K562 (cell line): ENCODE data around the gene SOHLH1. TPM values are rescaled to one million over a fixed set of nuclear protein-coding genes. Genes with fewer than 3 reads are reported as not detected.

Source experiments
- ATAC-seq: fragments of 200-7000 bp; cut with Tn5 transposase; 3 replicates; pipeline ENCODE4 v1.9.1; 2020; ENCODE audit warnings: moderate library complexity
- BruUV-seq: library from RNA; stranded (reverse); fragments of 400-500 nt; replicated peaks from 2 replicates; lab custom pipeline; 2021; lab: Mats Ljungman, UMichigan
- CTCF ChIA-PET: fragments of 300-600 bp; formaldehyde crosslinking; extraction: SDS; loops from one replicate; lab custom pipeline; 2021; ENCODE audit warnings: low intra/inter-chr PET ratio; lab: Yijun Ruan, JAX
- POLR2A ChIA-PET: fragments of 300-600, 350-650 bp; sonication (Branson Sonifier 250); formaldehyde crosslinking; extraction: SDS; loops from one replicate; lab custom pipeline; 2021; ENCODE audit warnings: antibody characterized with exemption, inconsistent platforms; lab: Yijun Ruan, JAX
- DNase-seq, 4 experiments: peaks; one replicate each; pipeline versions ENCODE4 v3.0.0 to v3.0.0-alpha.2; 2011 to 2018; ENCODE audit warnings: low spot score in 3 of 4, mixed read lengths in 3 of 4; ENCODE audit errors: extremely low read depth in 1 of 4
- FAIRE-seq: peaks from 2 replicates; lab custom pipeline; 2011; peaks lifted over from hg19 to GRCh38; lab: Jason Lieb, UNC
- H2AFZ ChIP-seq: 2 replicates; pipeline ENCODE4 v1.6.0; 2011; ENCODE audit warnings: low read depth, low read length, control low read depth, inconsistent platforms
- H3K27ac ChIP-seq: fragments of 200-600 bp; 3 replicates; pipeline ENCODE4 v1.8.0; 2011; ENCODE audit warnings: low read depth, mild to moderate bottlenecking, control low read depth, inconsistent platforms, low read length, moderate library complexity, mixed read lengths; ENCODE audit errors: extremely low read depth
- H3K27me3 ChIP-seq, 2 experiments: fragments of 300-600 bp in 1 of 2; 2 replicates in 1 of 2; 3 replicates in 1 of 2; pipeline versions ENCODE4 v1.6.0 to v1.8.0; 2011; ENCODE audit warnings: inconsistent platforms in 2 of 2, low read length in 2 of 2, mild to moderate bottlenecking in 1 of 2, mixed read lengths in 1 of 2, moderate library complexity in 1 of 2; ENCODE audit not compliant: control insufficient read depth in 2 of 2, insufficient read depth in 2 of 2
- H3K36me3 ChIP-seq: fragments of 300-600 bp; 3 replicates; pipeline ENCODE4 v1.8.0; 2011; ENCODE audit warnings: mild to moderate bottlenecking, low read length, inconsistent platforms; ENCODE audit not compliant: control insufficient read depth, insufficient read depth
- H3K4me1 ChIP-seq, 2 experiments: fragments of 200-600 bp in 1 of 2; replicated peaks in 1 of 2; 2 replicates in 1 of 2; 3 replicates in 1 of 2; pipeline versions ENCODE4 v1.5.1 to v1.8.0; 2011; ENCODE audit warnings: inconsistent platforms in 2 of 2, low read length in 2 of 2, mild to moderate bottlenecking in 1 of 2, mixed read lengths in 1 of 2, moderate library complexity in 1 of 2; ENCODE audit not compliant: control insufficient read depth in 2 of 2, insufficient read depth in 2 of 2
- H3K4me2 ChIP-seq: 2 replicates; pipeline ENCODE4 v1.6.1; 2011; ENCODE audit warnings: low read length, control low read depth, inconsistent platforms, mixed read lengths; ENCODE audit not compliant: insufficient read depth
- H3K4me3 ChIP-seq: fragments of 200-600 bp; sonication (generic), shearing (Covaris generic); 2 replicates; pipeline ENCODE4 v1.5.1; 2016; ENCODE audit warnings: control low read depth, inconsistent platforms
- H3K79me2 ChIP-seq: fragments of 200-600 bp; 3 replicates; pipeline ENCODE4 v1.8.0; 2011; ENCODE audit warnings: low read length, inconsistent platforms; ENCODE audit not compliant: control insufficient read depth, insufficient read depth
- H3K9ac ChIP-seq, 2 experiments: 2 replicates each; pipeline versions ENCODE4 v1.6.0 to v1.6.1; 2011; ENCODE audit warnings: low read depth in 2 of 2, low read length in 2 of 2, control low read depth in 1 of 2, inconsistent platforms in 1 of 2, mild to moderate bottlenecking in 1 of 2, mixed read lengths in 1 of 2; ENCODE audit not compliant: insufficient read depth in 1 of 2
- H3K9me1 ChIP-seq: one replicate; pipeline ENCODE4 v1.6.0; 2011; ENCODE audit warnings: inconsistent platforms, mild to moderate bottlenecking, low read length, moderate library complexity; ENCODE audit not compliant: control insufficient read depth, insufficient read depth
- H3K9me3 ChIP-seq: replicated peaks from 2 replicates; pipeline ENCODE4 v1.5.1; 2011; ENCODE audit warnings: low read depth, low read length, inconsistent platforms; ENCODE audit not compliant: control insufficient read depth, insufficient read depth
- H4K20me1 ChIP-seq: replicated peaks from 2 replicates; pipeline ENCODE4 v1.6.1; 2011; ENCODE audit warnings: low read length, inconsistent platforms, mixed read lengths; ENCODE audit not compliant: control insufficient read depth, insufficient read depth
- BRD9 ChIP-seq: fragments of 450-650 bp; IDR thresholded peaks from 2 replicates; pipeline ENCODE4 v1.6.1; 2018; ENCODE audit warnings: low read depth; ENCODE audit not compliant: partially characterized antibody
- DMBX1 ChIP-seq: fragments of 250-450 bp; sonication (Bioruptor Pico); IDR thresholded peaks from 2 replicates; pipeline ENCODE4 v1.8.0; 2022; ENCODE audit warnings: inconsistent platforms, mild to moderate bottlenecking, moderate library complexity, borderline replicate concordance
- EP400 ChIP-seq: fragments of 450-650 bp; IDR thresholded peaks from 2 replicates; pipeline ENCODE4 v1.6.1; 2017; ENCODE audit warnings: antibody characterized with exemption, mild to moderate bottlenecking, moderate library complexity
- HIVEP1 ChIP-seq: fragments of 250-450 bp; sonication (Bioruptor Pico); IDR thresholded peaks from 2 replicates; pipeline ENCODE4 v1.4.0; 2020; ENCODE audit warnings: mild to moderate bottlenecking
- KLF10 ChIP-seq: fragments of 250-450 bp; sonication (Bioruptor Pico); IDR thresholded peaks from 2 replicates; pipeline ENCODE4 v1.6.1; 2021; ENCODE audit warnings: matching md5 sums
- L3MBTL2 ChIP-seq: fragments of 450-650 bp; IDR thresholded peaks from 2 replicates; pipeline ENCODE4 v1.6.1; 2016; ENCODE audit warnings: mild to moderate bottlenecking, moderate library complexity
- MECOM ChIP-seq: fragments of 250-450 bp; sonication (Bioruptor Pico); IDR thresholded peaks from 2 replicates; pipeline ENCODE4 v1.8.0; 2022; ENCODE audit warnings: inconsistent platforms
- NFRKB ChIP-seq: fragments of 450-650 bp; IDR thresholded peaks from 2 replicates; pipeline ENCODE4 v1.6.1; 2016; ENCODE audit warnings: low read depth
- RNF2 ChIP-seq: sonication (generic); IDR thresholded peaks from 2 replicates; pipeline ENCODE4 v1.6.1; 2016
- SREBF1 ChIP-seq: fragments of 150-350 bp; IDR thresholded peaks from 2 replicates; pipeline ENCODE4 v1.6.1; 2014; ENCODE audit warnings: antibody characterized with exemption, low read depth, low read length, borderline replicate concordance
- ZNF121 ChIP-seq: sonication (generic); formaldehyde crosslinking; conservative IDR thresholded peaks from 2 replicates; pipeline ENCODE4 v1.8.0; 2022; ENCODE audit warnings: missing genetic modification reagents
- ZSCAN29 ChIP-seq: fragments of 450-650 bp; IDR thresholded peaks from 2 replicates; pipeline ENCODE4 v1.6.1; 2017
- WGBS: fragments of 100-300 bp; shearing (Covaris generic); methylation state at CpG from one replicate; pipeline ENCODE4 v1.1.6; 2016; ENCODE audit warnings: low coverage, mixed read lengths; ENCODE audit not compliant: insufficient coverage; ENCODE audit errors: missing lambda C conversion rate; 5-methylcytosine and 5-hydroxymethylcytosine counted together
- in situ Hi-C: fragments of 300-500 bp; cut with MboI; formaldehyde crosslinking; loops from 4 replicates; pipeline ENCODE4 v1.15.0; 2018; ENCODE audit warnings: inconsistent platforms, mixed read lengths
- intact Hi-C: fragments of 100-400 bp; cut with micrococcal nuclease; formaldehyde crosslinking; loops from 2 replicates; pipeline ENCODE4 v1.14.2; 2022
- polyA plus RNA-seq, 8 experiments: library from polyadenylated mRNA; depleted of rRNA in 4 of 8; stranded (reverse) in 5 of 8; unstranded in 3 of 8; fragments of >200 nt; fragmentation: Nextera tagmentation in 2 of 8; fragmentation: Illumina TruSeq in 1 of 8; extraction: Ambion mirVana in 2 of 8; extraction: Trizol in 1 of 8; gene quantifications; 2 replicates each; pipeline versions ENCODE4 v1.2.1 to v1.2.3, GENCODE V29; 2011 to 2014; ENCODE audit warnings: inconsistent platforms in 1 of 8, missing spikeins in 1 of 8
- total RNA-seq, 7 experiments: library from RNA; depleted of rRNA in 6 of 7; stranded (reverse); fragments of >200 nt in 6 of 7; fragmentation: Illumina TruSeq in 2 of 7; extraction: Trizol in 2 of 7; gene quantifications; 2 replicates each; pipeline versions ENCODE4 v1.2.1 to v1.2.3, GENCODE V29; 2011 to 2021; ENCODE audit warnings: low replicate concordance in 1 of 7
- TF ChIP-seq, protein P1 (sequence below), 2 experiments: fragments of 450-650 bp; IDR thresholded peaks; 2 replicates each; pipeline ENCODE4 v1.6.1; 2016
- TF ChIP-seq, protein P2 (sequence below): sonication (generic); formaldehyde crosslinking; IDR thresholded peaks from 2 replicates; pipeline ENCODE4 v1.8.1; 2023; ENCODE audit warnings: mild to moderate bottlenecking, missing genetic modification reagents

The SOHLH1 gene
- total and polyA plus RNA-seq, 9 of the 15 experiments (the other 6 are each of a cell fraction or from before 2014, with no cell fraction given): 0.17 to 0.41 (median 0.29) TPM; not detected in 6

- Histone ChIP-seq H3K9me3 (no peaks in the 10 kb centered on the region), H3K36me3 (no peaks in the 10 kb centered on the region), H4K20me1 (peaks cover 14% of the 10 kb centered on the region), H3K27me3 (peaks cover 18 to 79% of the 10 kb centered on the region in 2 experiments; a peak in 4 of 5 replicates), H3K9ac (no peak overlapping the region), H2AFZ (no peak overlapping the region), H3K4me3 (no peak overlapping the region), H3K4me1 (peaks cover 0 to 17% of the 10 kb centered on the region in 2 experiments; a peak in 2 of 5 replicates), H3K4me2 (no peak overlapping the region), H3K9me1 (no peaks in the 10 kb centered on the region), H3K79me2 (no peaks in the 10 kb centered on the region), H3K27ac (no peak overlapping the region)
- no peak for ATAC-seq
- no peak for DNase-seq
- FAIRE-seq: no peak
- no TSS peak for BruUV-seq
- intact Hi-C loops: no loop called here
- in situ Hi-C loops: no loop called here
- TF ChIP-seq KLF10 (CRISPR knock-in tag) (no peak), SREBF1 (no peak), L3MBTL2 (no peak), RNF2 (no peak), BRD9 (no peak), ZSCAN29 (no peak), HIVEP1 (CRISPR knock-in tag) (no peak), EP400 (no peak), ZNF121 (no peak), NFRKB (no peak), MECOM (CRISPR knock-in tag) (no peak), DMBX1 (CRISPR knock-in tag) (no peak)
- TF ChIP-seq, protein P1, sequence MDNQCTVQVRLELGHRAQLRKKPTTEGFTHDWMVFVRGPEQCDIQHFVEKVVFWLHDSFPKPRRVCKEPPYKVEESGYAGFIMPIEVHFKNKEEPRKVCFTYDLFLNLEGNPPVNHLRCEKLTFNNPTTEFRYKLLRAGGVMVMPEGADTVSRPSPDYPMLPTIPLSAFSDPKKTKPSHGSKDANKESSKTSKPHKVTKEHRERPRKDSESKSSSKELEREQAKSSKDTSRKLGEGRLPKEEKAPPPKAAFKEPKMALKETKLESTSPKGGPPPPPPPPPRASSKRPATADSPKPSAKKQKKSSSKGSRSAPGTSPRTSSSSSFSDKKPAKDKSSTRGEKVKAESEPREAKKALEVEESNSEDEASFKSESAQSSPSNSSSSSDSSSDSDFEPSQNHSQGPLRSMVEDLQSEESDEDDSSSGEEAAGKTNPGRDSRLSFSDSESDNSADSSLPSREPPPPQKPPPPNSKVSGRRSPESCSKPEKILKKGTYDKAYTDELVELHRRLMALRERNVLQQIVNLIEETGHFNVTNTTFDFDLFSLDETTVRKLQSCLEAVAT (IDR thresholded peaks at IDR 0.05): no peak
- TF ChIP-seq, protein P2, sequence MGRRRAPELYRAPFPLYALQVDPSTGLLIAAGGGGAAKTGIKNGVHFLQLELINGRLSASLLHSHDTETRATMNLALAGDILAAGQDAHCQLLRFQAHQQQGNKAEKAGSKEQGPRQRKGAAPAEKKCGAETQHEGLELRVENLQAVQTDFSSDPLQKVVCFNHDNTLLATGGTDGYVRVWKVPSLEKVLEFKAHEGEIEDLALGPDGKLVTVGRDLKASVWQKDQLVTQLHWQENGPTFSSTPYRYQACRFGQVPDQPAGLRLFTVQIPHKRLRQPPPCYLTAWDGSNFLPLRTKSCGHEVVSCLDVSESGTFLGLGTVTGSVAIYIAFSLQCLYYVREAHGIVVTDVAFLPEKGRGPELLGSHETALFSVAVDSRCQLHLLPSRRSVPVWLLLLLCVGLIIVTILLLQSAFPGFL (CRISPR knock-in tag): no peak
- CTCF ChIA-PET: no interaction called here
- 0% methylated on average over 9 of the region's 9 CpGs for WGBS
- POLR2A ChIA-PET: interaction anchor here (0.7 kb wide), 1 partner anchor 18 kb away, joined by 3 read pairs; no protein-coding TSS in a partner anchor
Measured at GRCh38 chr9:135719472-135719871, 20.2 kb upstream of the SOHLH1 start.
